ENCODE measurements around the gene TMEM45A.
"Not testable (repeated sequence)": the region's sequence is repeated elsewhere in the genome, so short reads cannot be mapped to it uniquely, and the experiment has no call there.

Gene TMEM45A

DNA sequence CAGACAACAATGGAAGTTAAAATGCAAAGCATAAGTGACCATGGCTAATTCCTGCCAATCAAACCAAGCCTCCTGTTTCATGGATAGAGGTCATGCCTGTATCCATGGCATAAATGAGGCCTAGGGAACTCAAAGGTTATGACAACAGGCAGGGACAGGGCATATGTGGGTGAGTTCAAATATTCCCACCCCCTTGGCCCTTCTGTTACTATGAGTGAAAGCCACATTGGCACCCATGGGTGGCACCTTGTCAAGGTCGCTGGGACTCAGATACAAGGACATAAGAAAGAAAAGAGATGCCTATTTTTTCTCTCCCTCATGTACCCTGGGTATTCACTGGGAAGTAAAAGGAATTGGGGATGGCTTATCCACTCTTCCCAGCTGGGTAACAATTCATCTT, 25.3 kb upstream of the TMEM45A start:
- TF ChIP-seq, protein P1, sequence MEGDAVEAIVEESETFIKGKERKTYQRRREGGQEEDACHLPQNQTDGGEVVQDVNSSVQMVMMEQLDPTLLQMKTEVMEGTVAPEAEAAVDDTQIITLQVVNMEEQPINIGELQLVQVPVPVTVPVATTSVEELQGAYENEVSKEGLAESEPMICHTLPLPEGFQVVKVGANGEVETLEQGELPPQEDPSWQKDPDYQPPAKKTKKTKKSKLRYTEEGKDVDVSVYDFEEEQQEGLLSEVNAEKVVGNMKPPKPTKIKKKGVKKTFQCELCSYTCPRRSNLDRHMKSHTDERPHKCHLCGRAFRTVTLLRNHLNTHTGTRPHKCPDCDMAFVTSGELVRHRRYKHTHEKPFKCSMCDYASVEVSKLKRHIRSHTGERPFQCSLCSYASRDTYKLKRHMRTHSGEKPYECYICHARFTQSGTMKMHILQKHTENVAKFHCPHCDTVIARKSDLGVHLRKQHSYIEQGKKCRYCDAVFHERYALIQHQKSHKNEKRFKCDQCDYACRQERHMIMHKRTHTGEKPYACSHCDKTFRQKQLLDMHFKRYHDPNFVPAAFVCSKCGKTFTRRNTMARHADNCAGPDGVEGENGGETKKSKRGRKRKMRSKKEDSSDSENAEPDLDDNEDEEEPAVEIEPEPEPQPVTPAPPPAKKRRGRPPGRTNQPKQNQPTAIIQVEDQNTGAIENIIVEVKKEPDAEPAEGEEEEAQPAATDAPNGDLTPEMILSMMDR (IDR thresholded peaks at IDR 0.05; ENCODE audit: insufficient read depth, low read depth, low read length, missing control alignments) = no peak
- no peak for DNase-seq (ENCODE audit: low read depth)
- no peak overlapping the region for H3K4me3 ChIP-seq (ENCODE audit: low read length)

DNA sequence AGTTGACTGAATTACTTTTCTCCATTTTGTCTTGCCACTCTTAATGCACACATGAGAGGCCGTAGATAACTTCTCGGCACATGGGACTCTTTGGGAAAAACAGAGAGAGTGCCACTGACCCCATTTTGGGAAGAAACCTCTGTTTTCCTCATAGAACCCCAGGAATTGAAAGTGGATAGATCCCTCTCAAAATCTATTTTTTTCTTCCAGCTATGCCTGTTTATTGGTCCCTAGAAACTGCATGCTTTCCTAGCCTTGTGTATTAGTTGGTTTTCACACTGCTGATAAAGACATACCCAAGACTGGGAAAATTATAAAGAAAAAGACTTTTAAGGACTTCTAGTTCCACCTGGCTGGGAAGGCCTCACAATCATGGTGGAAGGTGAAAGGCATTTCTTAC, 23.7 kb upstream of the TMEM45A start:
- no peak for DNase-seq (ENCODE audit: low read depth)

DNA sequence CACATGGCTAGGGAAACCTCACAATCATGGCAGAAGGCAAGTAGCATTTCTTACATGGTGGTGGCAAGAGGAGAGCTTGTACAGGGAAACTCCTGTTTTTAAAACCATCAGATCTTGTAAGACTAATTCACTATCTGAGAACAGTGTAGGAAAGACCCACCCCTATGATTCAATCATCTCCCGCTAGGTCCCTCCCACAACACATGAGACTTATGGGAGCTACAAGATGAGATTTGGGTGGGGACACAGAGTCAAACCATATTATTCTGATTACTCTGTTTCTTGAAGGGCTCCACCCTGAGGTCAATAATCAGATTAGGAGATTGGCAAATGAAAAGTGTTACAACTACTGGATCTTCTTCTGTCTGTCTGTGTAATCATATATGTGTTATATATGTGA, 21.5 kb upstream of the TMEM45A start:
- no peak for DNase-seq (ENCODE audit: low read depth)
- TF ChIP-seq, protein P1 (IDR thresholded peaks at IDR 0.05; ENCODE audit: insufficient read depth, low read depth, low read length, missing control alignments) = no peak
- no peak overlapping the region for H3K4me3 ChIP-seq (ENCODE audit: low read length)

More for the DNA sequence above, 23.7 kb upstream of the TMEM45A start:
- TF ChIP-seq, protein P1 (IDR thresholded peaks at IDR 0.05; ENCODE audit: insufficient read depth, low read depth, low read length, missing control alignments) = no peak
- no peak overlapping the region for H3K4me3 ChIP-seq (ENCODE audit: low read length)

DNA sequence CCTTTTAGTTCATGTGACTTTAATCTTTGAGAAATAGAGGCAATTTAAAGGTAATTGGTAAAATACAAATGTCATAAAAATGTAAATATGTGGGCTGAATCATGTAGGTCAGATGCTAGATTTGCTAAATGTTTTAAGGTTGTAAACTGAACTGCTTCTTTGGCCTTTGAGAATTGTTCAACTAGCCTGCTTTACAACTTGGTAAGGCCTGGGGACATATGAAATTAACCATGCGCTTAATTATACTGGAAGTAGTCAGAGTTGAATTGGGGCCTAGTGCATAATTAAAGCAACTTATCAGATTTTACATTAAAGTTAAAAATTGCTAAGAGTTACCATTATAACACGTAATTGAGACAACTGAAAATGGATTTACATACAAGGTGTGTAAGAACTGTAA, 21.0 kb upstream of the TMEM45A start:
- DNase-seq (ENCODE audit: low read depth) = no peak
- no peak overlapping the region for H3K4me3 ChIP-seq (ENCODE audit: low read length)
- TF ChIP-seq, protein P1 (IDR thresholded peaks at IDR 0.05; ENCODE audit: insufficient read depth, low read depth, low read length, missing control alignments) = no peak

DNA sequence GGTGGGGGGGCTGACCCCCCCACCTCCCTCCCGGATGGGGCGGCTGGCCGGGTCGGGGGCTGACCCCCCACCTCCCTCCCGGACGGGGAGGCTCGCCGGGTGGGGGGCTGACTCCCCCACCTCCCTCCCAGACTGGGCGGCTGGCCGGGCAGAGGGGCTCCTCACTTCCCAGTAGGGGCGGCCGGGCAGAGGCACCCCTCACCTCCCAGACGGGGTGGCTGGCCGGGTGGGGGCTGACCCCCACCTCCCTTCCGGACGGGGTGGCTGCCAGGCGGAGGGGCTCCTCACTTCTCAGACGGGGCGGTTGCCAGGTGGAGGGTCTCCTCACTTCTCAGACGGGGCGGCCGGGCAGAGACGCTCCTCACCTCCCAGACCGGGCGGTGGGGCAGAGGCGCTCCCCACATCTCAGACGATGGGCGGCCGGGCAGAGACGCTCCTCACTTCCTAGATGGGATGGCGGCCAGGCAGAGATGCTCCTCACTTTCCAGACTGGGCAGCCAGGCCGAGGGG, 14.5 kb upstream of the TMEM45A start:
- not testable (repeated sequence) for DNase-seq (ENCODE audit: low read depth); H3K4me3 ChIP-seq (ENCODE audit: low read length)

DNA sequence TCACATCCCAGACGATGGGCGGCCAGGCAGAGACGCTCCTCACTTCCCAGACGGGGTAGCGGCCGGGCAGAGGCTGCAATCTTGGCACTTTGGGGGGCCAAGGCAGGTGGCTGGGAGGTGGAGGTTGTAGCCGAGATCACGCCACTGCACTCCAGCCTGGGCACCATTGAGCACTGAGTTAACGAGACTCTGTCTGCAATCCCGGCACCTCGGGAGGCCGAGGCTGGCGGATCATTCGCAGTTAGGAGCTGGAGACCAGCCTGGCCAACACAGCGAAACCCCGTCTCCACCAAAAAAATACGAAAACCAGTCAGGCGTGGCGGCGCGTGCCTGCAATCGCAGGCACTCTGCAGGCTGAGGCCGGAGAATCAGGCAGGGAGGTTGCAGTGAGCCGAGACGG, 13.9 kb upstream of the TMEM45A start:
- not testable (repeated sequence) for DNase-seq (ENCODE audit: low read depth); H3K4me3 ChIP-seq (ENCODE audit: low read length)

DNA sequence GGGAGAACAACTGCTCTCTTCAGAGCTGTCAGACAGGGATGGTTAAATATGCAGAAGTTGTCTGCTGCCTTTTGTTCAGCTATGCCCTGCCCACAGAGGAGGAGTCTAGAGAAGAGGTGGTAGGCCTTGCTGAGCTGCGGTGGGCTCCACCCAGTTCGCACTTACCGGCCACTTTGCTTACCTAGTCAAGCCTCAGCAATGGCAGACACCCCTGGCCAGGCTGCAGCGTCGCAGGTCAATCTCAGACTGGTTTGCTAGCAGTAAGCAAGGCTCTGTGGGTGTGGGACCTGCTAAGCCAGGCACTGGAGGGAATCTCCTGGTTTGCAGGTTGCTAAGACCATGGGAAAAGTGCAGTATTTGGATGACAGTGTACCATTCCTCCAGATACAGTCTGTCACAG, 12.3 kb upstream of the TMEM45A start:
- TF ChIP-seq, protein P1 (IDR thresholded peaks at IDR 0.05; ENCODE audit: insufficient read depth, low read depth, low read length, missing control alignments) = no peak
- DNase-seq (ENCODE audit: low read depth) = no peak
- H3K4me3 ChIP-seq (ENCODE audit: low read length) = no peak overlapping the region

DNA sequence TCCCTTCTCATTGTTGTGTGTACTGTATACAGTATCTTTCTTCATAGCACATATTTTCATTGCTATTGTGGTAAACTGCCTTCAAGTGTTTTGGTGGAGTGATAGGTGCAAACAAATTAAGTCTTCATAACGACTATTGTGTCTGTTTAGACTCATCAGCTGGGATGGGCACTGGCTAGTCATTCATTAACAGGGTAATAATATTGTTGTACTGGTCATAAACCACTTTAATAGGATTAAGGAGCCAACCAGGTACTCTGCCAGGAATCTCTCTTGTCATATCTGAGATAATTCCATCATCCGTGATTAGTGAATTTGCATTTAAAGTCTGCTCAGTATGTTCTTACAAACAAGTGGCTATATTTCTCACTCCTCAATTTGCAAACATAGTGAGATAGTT, 10.2 kb upstream of the TMEM45A start:
- DNase-seq (ENCODE audit: low read depth) = no peak
- TF ChIP-seq, protein P1 (IDR thresholded peaks at IDR 0.05; ENCODE audit: insufficient read depth, low read depth, low read length, missing control alignments) = no peak
- H3K4me3 ChIP-seq (ENCODE audit: low read length) = no peak overlapping the region

Measured in epithelial cell of esophagus (primary cell).